NCI-H2029 (cell line): ENCODE measurements around the gene KAZN.

Experiments used
- DNase-seq: peaks from one replicate; lab custom pipeline; 2025; lab: John Stamatoyannopoulos, UW

Gene KAZN

GRCh38 chr1:14614341-14614740 is 15.9 kb downstream of the KAZN start:
- no peak for DNase-seq

- no peak for DNase-seq
These were observed 17.2 kb downstream of the KAZN start for GRCh38 chr1:14615549-14616218.

GRCh38 chr1:14616632-14617396 is 18.3 kb downstream of the KAZN start:
- no peak for DNase-seq

GRCh38 chr1:14617791-14618190 is 19.3 kb downstream of the KAZN start:
- DNase-seq: no peak

- no peak for DNase-seq
These were observed 22.5 kb downstream of the KAZN start for GRCh38 chr1:14620941-14621340.

- DNase-seq: no peak
These were observed 24.6 kb downstream of the KAZN start for GRCh38 chr1:14623090-14623489.

- no peak for DNase-seq
These were observed 26.5 kb downstream of the KAZN start for GRCh38 chr1:14624941-14625340.

- no peak for DNase-seq
These were observed 27.1 kb downstream of the KAZN start for GRCh38 chr1:14625572-14625971.

GRCh38 chr1:14625996-14626395 is 27.5 kb downstream of the KAZN start:
- no peak for DNase-seq

- DNase-seq: no peak
These were observed 28.6 kb downstream of the KAZN start for GRCh38 chr1:14626869-14627607.

GRCh38 chr1:14627608-14628489 is 29.4 kb downstream of the KAZN start:
- DNase-seq: no peak

GRCh38 chr1:14629363-14630014 is 31.0 kb downstream of the KAZN start:
- no peak for DNase-seq

- DNase-seq: no peak
These were observed 32.5 kb downstream of the KAZN start for GRCh38 chr1:14630986-14631385.

- DNase-seq: no peak
These were observed 32.9 kb downstream of the KAZN start for GRCh38 chr1:14631421-14631820.

GRCh38 chr1:14634486-14634885 is 36.0 kb downstream of the KAZN start:
- no peak for DNase-seq

GRCh38 chr1:14635421-14635820 is 36.9 kb downstream of the KAZN start:
- no peak for DNase-seq

- no peak for DNase-seq
These were observed 38.6 kb downstream of the KAZN start for GRCh38 chr1:14636897-14637632.

GRCh38 chr1:14639291-14640050 is 41.0 kb downstream of the KAZN start:
- DNase-seq: no peak

- DNase-seq: no peak
These were observed 44.2 kb downstream of the KAZN start for GRCh38 chr1:14642712-14643111.

GRCh38 chr1:14646973-14647372 is 48.5 kb downstream of the KAZN start:
- DNase-seq: no peak
